Measurements from ENCODE around the gene GRIK4.
A peak's percentile ranks its signal among the peaks of the same experiment; 100 is the strongest.

Gene GRIK4

DNA sequence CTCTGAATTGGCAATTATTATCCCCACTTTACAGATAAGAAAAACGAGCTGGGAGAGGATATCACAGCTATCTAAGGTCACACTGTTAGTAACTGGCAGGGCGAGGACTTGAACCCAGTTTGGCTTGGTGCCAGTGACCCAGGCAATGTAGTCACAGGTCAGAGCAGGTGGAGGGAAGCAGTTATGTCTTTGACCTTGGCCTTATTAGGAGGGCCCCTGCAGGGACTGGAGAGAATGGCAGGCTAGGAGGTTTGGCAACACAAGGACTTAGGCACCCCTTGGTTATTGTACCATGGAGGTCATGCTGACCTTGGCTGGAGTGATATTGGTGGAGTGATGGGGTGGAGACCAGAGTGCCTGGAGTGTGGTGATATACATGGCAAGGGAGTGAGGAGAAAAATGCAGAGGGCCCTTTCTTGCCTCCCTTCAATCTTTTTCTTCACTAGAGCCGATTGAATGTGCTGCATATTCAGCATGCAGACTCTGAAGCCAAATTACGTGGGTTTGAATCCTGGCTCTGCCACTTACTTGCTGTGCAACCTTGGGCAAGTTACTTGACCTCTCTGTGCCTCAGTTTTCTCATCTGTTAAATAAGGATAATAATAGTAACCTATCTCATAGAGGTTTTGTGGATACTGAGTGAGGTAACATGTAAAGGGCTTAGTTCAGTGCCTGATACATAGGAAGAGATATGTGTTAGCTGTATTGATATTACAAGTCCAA, 419.7 kb downstream of the GRIK4 start:
- peak; percentile 13 for DNase-seq

DNA sequence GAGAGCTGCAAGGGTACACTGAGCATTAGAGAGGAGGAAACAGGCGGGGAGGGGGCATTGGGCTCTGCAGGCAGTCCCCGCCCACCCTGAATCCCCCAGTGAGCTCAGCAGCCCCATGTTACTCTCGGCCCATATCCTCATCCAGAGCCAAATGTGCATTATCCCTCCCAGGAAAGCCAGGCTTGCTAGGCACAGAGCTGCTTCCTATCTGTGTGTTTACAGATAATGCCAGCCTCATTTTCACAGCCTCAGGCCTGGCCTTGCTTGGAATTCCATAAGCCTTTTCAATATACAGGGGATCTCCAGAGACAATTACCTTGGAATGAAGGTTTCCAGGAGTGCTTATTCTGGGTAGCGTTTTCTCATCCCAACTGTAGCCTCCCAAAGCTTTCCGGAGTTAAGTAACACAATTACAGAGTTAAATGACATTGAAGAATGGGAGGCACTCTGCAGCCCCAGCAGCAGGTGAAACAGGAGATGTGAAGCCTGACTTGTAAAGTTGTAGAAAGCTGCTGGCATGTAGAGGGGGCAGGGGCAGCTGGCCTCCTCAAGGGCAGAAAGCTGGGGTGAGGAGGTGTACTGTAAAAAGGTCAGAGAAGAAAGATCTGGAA, 420.9 kb downstream of the GRIK4 start:
- no peak for DNase-seq

DNA sequence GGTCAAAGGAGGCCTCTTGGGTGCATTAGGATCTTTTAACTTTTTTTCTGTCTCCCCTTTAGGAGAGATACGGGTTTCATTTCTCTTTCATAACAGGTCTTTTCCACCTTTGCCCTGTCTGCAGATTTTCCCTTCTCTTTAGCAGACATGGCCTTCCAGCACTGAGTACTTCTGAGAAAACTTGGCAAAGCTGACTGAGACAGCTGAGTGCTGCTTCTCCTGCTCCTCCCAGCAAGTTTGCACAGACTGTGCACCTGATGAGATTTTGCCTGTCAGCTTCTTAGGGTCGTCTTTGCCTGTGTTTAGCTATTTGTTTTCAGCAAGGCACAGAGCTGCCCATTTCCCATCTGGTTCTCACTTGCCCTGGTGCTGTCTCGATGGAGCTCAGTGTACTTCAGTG, 424.8 kb downstream of the GRIK4 start:
- no peak for DNase-seq

DNA sequence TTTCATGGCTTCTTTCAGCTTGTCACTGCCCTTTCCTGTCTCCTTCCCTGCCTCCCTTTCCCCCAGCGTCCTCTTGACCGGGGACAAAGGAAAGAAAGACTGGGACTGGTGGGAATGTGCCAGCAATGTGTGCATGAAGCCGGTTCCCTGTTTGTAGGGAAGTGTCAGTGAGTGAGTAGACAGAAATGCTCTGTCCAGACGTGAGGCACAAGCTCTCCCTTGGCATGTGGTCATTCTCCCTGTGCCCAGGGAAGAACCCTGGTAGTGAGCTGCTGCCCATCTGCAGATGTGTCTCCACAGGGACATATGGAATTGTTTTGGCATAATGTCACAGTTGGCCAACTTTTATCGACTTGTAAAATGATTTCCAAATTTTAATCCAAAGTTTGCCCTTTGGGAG, 426.0 kb downstream of the GRIK4 start:
- DNase-seq, result no peak

DNA sequence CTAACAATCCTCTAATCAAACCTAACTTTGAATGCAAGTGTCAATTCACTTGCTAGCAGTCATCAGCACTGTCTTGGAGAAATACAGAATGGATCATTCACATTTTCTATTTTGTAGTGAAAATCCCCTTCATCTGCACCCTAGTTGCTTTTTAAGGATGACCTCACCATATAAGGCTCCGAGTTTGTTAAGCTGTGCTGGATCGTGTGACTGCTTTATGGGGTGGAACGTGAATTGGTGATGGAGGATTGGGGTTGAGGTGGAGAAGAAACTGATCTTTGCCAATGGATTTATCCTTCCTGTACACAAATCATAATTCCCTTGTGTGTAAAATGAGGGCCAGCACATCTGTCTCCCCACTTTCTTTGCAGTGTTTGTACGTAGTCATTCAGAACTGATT, 426.7 kb downstream of the GRIK4 start:
- no peak for DNase-seq

DNA sequence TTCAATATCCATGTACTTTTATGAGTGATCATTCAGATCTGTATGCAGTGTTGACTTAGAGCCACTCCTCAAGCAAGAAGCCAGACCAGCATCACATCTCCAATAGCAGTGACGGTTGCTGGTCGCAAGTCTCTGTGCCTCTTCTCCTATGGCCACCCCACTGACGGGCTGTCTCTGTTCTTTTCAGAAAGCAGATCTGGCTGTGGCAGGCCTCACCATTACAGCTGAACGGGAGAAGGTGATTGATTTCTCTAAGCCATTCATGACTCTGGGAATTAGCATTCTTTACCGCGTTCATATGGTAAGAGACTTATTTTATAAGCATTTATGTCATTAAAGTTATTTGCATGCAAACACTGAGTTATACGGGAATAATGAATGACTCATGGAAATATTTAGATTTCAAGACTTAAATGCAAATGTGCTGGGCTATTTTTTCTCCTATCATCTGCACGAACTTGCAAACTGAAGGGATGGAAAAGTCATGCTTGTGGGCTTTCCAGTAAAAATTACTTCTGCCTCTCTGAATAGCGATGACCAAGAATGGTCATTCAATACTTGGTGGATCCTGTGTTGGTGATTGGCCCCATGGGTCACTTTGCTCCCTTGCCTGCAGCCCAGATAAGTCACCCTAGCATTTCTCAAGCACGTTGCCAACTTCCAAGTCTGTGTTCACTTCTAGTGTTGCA, 428.8 kb downstream of the GRIK4 start:
- DNase-seq, result no peak

DNA sequence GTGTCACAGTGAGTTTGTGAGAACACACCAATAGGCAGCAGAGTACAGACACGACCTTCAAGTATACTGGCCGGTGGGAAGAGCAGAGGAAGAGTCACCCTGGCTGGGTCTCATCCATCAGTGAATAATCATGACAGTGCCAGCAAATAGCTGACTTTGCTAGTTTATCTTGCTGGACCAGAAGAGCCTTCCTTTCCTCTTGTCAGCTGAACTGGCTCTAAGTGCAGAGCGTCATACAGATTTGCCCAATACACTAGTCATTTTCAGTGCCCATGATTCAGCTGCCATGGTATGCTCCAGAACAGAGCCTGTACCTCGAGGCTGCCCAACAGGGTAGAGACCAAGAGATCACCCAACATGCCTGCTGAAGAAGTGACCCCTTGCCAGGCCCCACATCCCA, 429.5 kb downstream of the GRIK4 start:
- no peak for DNase-seq

DNA sequence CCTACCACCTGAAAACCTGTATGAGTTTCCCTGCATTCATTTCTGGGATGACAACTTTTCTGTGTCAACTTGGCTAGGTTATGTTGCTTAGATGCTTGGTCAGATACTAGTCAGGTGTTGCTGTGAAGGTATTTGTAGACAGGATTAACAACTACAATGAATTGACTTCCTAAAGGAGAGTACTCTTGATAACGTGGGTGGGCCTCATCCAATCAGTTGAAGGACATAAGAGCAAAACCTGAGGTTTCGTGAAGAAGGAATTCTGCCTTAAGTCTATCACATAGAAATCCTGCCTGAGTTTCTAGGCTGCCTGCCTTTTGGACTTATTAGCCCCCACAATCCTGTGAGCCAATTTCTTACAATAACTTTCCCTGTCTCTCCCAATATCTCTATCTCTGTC, 431.2 kb downstream of the GRIK4 start:
- DNase-seq, result no peak

DNA sequence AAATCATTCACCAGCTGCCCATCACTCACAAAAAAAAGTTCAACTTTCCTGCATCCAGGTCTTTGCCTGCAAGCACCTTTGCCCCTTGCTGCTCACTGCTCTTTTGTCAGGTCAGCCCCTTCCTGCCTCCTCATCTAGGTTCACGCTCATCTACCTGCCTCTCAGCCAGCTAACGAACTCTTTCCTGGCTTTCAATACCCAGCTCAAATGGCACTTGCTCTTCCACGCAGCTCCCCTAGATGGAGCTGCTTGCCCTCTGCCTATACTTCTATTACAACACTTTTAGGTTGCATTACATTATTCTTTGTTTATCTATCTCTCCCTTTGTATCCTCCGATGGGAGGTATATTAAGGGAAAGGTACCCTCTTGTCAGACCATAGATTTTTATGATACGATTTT, 433.5 kb downstream of the GRIK4 start:
- DNase-seq, result no peak

DNA sequence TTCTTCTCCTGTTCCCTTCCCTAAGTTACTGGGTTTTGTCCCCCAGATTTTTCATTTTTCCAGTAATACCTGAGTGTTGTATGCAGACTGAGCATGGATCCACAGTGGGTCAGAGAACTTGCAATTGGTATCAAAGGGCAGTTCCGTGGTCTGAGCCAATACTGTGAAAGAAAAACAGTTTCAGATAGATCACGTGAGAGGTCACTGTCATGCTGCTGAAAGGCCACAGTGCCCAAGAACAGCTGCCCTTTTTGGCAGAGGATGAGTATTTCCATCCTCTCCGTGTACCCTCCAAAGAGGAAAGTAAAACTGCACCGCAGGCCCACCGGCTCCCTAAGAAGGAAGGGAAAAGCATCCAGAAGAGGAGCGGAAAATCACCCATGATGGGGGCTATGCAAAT, 439.3 kb downstream of the GRIK4 start:
- no peak for DNase-seq

DNA sequence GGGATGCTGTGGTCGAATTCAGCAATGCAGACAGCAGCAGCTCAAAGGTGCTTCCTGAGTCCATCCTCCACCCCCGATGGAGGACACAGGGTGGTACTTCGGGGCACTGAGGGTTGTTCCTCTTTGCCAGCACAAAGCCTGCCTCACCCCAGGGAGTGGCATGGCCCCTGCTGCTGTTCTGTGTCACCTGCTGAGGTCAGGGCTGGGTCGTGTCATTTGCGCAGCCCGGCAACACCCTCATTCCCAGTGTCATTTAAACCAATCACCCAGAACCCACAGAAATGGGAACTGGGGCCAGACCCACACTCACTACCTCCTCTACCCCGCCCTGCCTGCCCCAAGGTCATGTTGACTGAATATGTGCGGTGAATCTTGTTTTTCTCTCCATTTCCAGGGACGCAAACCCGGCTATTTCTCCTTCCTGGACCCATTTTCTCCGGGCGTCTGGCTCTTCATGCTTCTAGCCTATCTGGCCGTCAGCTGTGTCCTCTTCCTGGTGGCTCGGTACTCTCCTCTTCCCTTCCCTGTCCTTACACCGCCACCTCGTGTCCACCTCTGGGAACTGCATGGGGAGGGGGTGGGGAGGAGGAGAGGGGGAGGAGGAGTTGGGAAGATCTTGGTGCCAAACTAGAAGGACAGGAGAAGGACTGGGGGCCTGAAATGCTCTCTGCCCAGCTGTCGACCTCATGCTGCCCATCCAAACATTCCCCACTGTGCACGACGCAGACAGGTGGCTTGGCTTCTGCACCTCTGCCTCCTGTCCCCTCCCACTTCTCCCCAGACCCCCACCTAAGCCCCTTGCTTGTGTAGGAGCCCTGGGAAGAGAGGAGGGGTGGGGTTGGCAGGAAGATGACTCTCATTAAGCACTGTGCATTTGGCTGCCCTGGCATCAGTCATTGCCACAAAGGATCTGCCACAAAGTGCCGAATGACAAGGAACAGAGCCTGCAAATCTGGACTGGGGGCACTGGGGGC, 441.2 kb downstream of the GRIK4 start:
- peak; percentile 75 for DNase-seq

DNA sequence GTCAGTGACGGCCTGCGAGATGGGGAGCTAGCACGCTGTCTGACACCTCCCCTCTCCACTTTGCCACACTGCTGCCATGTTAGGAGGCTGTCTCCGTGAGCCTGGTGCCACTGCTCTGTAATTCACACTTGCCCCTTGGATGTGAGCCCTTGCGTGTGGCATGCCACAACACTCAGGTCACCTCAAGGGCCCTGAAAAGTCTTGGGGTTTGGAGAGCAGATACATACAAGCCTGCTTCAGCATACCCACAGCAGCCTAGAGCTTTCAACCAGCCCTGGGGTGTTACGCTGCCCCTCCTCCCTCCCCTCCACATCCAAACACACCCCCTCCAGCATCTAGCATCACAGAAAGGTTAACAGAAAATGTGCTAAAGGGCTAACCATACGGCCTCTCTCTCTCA, 442.8 kb downstream of the GRIK4 start:
- no peak for DNase-seq

DNA sequence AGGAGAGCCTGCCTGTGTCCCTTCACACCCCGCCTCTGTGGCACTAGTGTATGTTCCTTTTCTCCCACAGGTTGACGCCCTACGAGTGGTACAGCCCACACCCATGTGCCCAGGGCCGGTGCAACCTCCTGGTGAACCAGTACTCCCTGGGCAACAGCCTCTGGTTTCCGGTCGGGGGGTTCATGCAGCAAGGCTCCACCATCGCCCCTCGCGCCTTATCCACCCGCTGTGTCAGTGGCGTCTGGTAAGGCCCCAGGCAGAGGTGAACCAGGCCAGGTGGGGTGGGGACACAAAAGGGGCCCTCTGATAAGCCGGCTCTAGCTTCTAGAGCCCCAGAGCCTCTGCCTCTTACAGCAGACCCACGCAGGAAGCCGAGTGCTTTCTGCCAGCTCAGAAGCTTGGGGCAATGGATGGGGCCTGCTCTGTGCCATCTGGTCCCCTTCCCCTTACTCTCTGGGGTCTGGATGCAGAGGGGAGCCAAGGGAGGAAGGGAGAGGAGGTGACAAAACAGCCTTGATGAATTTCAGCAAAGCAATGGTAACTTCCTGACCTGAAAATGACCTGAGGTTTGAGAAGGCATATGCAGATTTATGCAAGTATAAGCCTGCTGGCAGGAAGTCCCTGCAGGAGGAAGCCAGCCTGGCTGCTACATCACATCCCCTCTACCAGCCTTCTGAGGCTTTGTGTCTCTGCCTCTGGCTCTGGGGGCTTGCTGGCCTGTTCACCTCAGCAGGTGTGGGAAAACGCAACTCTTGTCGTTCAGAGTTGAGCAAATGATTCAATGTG, 445.4 kb downstream of the GRIK4 start:
- no peak for DNase-seq

DNA sequence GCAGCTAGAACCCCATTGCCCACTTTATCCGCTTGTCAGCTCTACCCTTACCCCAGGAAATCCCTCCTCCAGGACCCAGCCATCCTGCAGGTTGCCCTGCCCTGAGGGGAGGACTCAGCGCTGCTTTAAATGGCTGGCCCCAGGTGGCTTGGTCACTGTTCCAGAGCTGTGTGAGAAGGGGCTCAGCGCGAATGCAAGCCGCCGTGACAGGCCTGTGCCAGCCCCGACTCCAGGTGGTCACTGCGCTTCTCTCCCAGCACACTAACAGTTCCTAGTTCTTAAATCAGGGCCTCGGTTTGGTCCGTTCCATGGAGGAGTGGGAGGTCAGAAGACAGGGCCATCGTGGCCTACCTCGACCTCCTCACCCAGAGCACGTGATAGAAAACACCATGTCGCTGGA, 446.6 kb downstream of the GRIK4 start:
- DNase-seq, result no peak

DNA sequence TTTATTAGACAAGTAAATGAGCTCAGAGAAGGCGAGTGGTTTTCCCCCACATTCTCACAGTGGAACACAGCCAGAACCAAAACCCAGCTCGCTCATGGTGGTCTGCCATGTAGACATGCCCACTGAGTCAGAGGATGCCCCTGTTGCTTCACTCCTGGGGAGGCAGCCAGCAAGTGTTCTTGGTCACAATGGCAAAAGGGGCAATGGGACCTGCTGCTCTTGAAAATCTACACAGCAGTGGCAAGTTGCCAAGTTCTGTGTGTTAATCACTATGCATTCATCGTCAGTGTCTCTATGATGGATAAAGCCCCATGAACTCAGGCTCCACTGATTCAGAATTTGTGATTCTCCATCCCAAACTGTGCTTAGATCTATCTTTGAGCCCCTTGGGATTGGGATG, 447.6 kb downstream of the GRIK4 start:
- no peak for DNase-seq

DNA sequence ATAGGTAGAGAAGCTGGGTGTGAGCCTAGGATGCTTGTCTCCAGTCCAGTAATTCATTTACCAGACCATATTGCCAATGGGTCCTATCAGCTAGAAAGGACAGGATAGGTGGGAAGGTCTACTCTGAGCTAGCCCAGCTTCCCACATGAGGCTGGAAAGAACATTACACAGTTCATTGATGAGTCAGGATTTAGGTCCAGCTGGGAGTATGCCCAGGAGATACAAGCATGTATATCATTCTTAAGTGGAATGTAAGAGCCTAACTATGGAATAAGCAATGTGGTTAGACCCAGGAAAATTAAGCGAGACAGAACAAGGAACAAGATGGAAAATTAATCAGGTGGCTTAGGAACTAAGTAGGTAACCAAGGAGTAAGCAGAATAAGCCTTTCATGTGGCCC, 453.3 kb downstream of the GRIK4 start:
- no peak for DNase-seq

DNA sequence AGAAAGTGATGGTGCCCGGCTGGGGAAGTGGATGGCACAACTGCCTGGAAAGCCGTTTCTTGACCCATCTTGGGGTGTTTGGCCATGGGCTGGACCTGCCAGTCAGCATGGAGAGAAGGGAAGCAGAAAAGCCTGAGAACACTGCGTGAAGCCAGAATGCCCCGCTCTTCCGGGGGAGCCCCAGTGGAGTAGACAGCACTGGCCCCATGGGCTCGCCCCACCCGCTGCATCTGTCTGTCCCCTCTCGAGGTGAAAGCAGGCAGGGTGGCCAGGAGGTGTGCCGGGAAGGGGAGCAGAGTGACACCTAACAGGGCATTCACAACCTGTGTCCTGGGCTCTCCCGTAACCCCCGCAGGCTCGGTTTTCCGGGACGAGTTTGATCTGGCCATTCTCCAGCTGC, 455.3 kb downstream of the GRIK4 start:
- no peak for DNase-seq

DNA sequence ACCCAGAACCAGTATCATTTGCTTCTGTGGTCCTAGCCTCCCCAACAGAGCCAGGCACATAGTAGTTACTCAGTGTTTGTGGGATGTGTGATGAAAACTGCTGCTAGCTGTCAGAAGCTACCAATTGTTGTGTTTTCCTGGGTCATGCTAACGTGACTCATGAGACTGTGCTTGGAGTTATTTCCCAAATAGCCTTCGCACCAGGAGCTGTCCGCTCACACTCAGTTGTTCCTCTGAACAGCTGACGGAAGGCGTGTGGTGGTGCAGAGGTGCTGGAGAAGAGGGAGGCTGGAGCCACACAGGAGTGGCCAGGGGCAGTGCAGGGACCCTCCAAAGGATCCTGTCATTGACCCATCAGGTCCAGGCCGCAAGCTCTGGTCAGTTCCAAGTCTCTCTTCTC, 458.4 kb downstream of the GRIK4 start:
- DNase-seq, result no peak

DNA sequence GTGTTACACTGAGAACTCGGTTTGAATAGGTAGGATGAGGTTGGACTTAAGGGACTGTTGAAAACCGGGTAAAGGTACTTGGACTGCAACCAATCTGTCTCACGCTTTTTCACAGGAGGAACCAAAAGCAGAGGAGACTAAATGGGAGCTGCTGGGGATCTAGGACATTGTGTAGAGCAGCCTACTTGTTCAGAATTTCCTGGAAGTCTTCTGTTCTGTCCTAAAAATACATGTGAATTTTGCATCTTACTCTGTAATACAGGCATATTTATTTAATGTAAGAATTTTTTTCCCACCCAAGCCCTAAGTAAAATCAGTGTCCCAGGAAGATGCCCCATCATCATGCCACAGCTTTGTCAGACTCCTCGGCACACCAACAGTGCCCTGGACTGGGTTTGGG, 460.3 kb downstream of the GRIK4 start:
- no peak for DNase-seq

DNA sequence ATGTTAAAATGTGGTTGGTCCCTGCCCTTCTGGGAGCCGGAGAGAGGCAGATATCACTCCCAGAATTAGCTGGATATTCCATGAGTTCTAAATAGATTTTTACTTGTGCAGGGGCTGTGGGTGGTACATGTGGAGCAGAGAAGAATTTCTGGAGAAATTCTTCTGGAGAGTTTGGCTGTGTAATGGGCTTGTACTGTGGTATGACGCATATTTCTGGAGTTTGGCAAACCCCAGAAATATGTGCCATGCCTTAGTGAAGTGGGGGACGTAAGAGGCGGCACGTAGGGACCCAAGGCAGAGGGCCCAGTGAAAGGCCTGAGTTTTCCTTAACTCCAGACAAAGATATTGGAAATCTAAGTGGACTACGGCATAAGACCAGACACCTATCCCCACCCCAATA, 461.1 kb downstream of the GRIK4 start:
- no peak for DNase-seq

DNA sequence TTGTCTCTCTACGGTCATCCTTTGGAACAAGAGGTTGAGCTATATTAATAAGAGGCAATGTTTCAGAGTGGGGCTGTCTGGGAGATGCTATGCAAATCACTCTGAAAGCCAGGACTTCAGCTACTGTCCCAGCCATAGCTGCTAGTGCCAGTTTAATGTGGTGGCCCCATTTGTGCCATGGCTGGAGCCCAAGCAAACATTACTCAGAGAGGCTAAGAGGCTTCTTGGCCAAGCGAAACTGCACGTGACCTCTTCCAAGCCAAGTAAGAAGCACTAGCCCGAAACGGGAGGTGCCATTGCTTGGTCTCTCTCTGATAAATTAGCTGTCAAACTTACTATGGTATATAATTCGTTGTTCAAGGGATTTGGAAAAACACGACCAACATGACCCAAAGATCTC, 462.0 kb downstream of the GRIK4 start:
- no peak for DNase-seq

DNA sequence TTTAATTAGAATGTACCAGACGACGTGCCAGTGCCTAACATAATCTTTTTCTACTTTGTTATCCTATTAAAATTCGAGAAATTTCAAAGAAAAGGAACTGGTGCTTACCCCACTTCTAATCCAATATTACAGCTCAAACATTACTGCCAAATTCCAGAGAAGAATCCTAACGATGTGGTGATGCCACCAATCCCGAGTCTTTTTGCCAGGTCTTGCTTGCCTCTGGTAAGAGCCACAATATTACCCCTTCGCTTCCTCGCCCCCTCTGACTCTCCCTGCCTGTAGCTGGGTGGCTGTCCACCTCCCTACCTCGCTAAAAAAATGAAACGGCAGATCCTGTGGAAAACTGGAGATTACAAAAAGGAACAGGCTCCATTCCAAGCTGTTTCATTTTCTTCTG, 462.9 kb downstream of the GRIK4 start:
- DNase-seq, result no peak

DNA sequence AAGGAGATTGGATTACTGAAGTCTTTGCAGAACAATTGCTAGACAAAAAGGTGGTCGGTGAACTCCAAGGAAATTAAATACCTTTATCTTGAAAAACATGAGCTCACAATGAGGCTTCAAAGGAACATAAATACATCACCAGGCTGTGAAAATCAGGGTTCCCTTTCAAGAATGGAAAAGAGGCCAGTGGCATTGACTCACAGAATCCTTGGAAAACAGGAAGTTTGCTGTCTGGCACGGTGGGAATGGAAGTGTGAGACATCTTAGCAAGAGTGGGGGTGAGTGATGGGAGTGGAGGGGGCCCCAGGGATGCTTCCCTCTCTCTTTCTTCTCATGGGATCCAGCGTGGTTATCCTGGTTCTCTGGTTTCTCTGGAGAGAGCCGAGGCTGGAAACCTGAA, 463.4 kb downstream of the GRIK4 start:
- DNase-seq, result no peak
